Ramos (cell line): ENCODE results near the gene MANBA.

Experiments
- in situ Hi-C: fragments of 300-500 bp; cut with MboI; formaldehyde crosslinking; loops from one replicate; pipeline ENCODE4 v1.14.3; 2022; ENCODE audit warnings: low sequenced_read_pairs; ENCODE audit not compliant: unreplicated experiment

Gene MANBA

GRCh38 chr4:102600689-102601088 is 160.1 kb downstream of the MANBA start:
- in situ Hi-C loops, result no loop called here

- in situ Hi-C loops, result no loop called here
These were observed 160.9 kb downstream of the MANBA start for GRCh38 chr4:102599886-102600285.

- in situ Hi-C loops, result no loop called here
These were observed 161.3 kb downstream of the MANBA start for GRCh38 chr4:102599455-102599854.

GRCh38 chr4:102598762-102599374 is 161.9 kb downstream of the MANBA start:
- in situ Hi-C loops, result no loop called here

- in situ Hi-C loops, result no loop called here
These were observed 162.5 kb downstream of the MANBA start for GRCh38 chr4:102598086-102598761.

- in situ Hi-C loops, result no loop called here
These were observed 164.2 kb downstream of the MANBA start for GRCh38 chr4:102596532-102596931.

GRCh38 chr4:102594000-102594399 is 166.8 kb downstream of the MANBA start:
- in situ Hi-C loops, result no loop called here

GRCh38 chr4:102593147-102593546 is 167.6 kb downstream of the MANBA start:
- in situ Hi-C loops, result no loop called here

- in situ Hi-C loops, result no loop called here
These were observed 168.5 kb downstream of the MANBA start for GRCh38 chr4:102592256-102592655.

GRCh38 chr4:102589743-102590142 is 171.0 kb downstream of the MANBA start:
- in situ Hi-C loops, result no loop called here

GRCh38 chr4:102586644-102587021 is 174.1 kb downstream of the MANBA start:
- in situ Hi-C loops, result no loop called here

GRCh38 chr4:102586002-102586643 is 174.6 kb downstream of the MANBA start:
- in situ Hi-C loops, result no loop called here

GRCh38 chr4:102585329-102585728 is 175.4 kb downstream of the MANBA start:
- in situ Hi-C loops, result no loop called here

GRCh38 chr4:102584091-102584490 is 176.7 kb downstream of the MANBA start:
- in situ Hi-C loops, result no loop called here
